HEK293T (cell line): ENCODE data around the gene ITGA3.
"Not testable (repeated sequence)": the region's sequence is repeated elsewhere in the genome, so short reads cannot be mapped to it uniquely, and the experiment has no call there.

Experiments used
- BHLHE40 ChIP-seq: fragments of 450-650 bp; IDR thresholded peaks from 2 replicates; pipeline ENCODE4 v1.6.1; 2016; ENCODE audit warnings: mild to moderate bottlenecking, moderate library complexity, borderline replicate concordance
- ELF4 ChIP-seq: fragments of 450-650 bp; IDR thresholded peaks from 2 replicates; pipeline ENCODE4 v1.6.1; 2017; ENCODE audit warnings: antibody characterized with exemption
- FOXA1 ChIP-seq: fragments of 450-650 bp; IDR thresholded peaks from 2 replicates; pipeline ENCODE4 v1.6.1; 2016; ENCODE audit warnings: mild to moderate bottlenecking
- FOXK2 ChIP-seq: fragments of 450-650 bp; IDR thresholded peaks from 2 replicates; pipeline ENCODE4 v1.6.1; 2016; ENCODE audit warnings: mild to moderate bottlenecking
- FOXM1 ChIP-seq: fragments of 450-650 bp; IDR thresholded peaks from 2 replicates; pipeline ENCODE4 v1.6.1; 2017; ENCODE audit warnings: mild to moderate bottlenecking, borderline replicate concordance
- HDGF ChIP-seq: fragments of 450-650 bp; IDR thresholded peaks from 2 replicates; pipeline ENCODE4 v1.6.1; 2017; ENCODE audit warnings: antibody characterized with exemption, borderline replicate concordance
- LEF1 ChIP-seq: fragments of 450-650 bp; IDR thresholded peaks from 2 replicates; pipeline ENCODE4 v1.6.1; 2017; ENCODE audit warnings: mild to moderate bottlenecking, borderline replicate concordance
- NFRKB ChIP-seq: fragments of 450-650 bp; IDR thresholded peaks from 2 replicates; pipeline ENCODE4 v1.6.1; 2016; ENCODE audit warnings: mild to moderate bottlenecking, moderate library complexity
- PKNOX1 ChIP-seq: fragments of 450-650 bp; IDR thresholded peaks from 2 replicates; pipeline ENCODE4 v1.6.1; 2016
- SP1 ChIP-seq: fragments of 450-650 bp; IDR thresholded peaks from 2 replicates; pipeline ENCODE4 v1.6.1; 2017
- SUZ12 ChIP-seq: fragments of 450-650 bp; IDR thresholded peaks from 2 replicates; pipeline ENCODE4 v1.6.1; 2016; ENCODE audit warnings: mild to moderate bottlenecking
- TARDBP ChIP-seq: fragments of 450-650 bp; IDR thresholded peaks from 2 replicates; pipeline ENCODE4 v1.6.1; 2016
- ZNF384 ChIP-seq: fragments of 450-650 bp; IDR thresholded peaks from 2 replicates; pipeline ENCODE4 v1.6.1; 2016

DNA sequence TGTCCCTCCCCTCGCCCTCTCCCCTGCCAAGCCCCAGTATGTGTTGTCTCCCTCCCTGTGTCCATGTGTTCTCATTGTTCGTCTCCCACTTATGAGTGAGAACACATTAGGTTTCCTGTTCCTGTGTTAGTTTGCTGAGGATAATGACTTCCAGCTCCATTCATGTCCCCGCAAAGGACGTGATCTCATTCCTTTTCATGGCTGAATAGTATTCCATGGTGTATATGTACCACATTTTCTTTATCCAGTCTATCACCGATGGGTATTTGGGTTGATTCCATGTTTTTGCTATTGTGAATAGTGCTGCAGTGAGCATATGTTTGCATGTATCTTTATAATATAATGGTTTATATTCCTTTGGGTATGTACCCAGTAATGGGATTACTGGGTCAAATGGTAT, 15.4 kb upstream of the ITGA3 start:
- TF ChIP-seq PKNOX1, HDGF, BHLHE40, FOXK2, FOXA1, SUZ12, ZNF384, NFRKB, SP1, ELF4, LEF1, FOXM1, TARDBP: not testable (repeated sequence)
